HG03460 (cell line): ENCODE measurements around the gene TMEM132C.

Source experiments
- ATAC-seq: cut with Tn5 transposase; IDR thresholded peaks from one replicate; pipeline ENCODE4 v1.9.1; 2021; ENCODE audit not compliant: unreplicated experiment

The TMEM132C gene

DNA sequence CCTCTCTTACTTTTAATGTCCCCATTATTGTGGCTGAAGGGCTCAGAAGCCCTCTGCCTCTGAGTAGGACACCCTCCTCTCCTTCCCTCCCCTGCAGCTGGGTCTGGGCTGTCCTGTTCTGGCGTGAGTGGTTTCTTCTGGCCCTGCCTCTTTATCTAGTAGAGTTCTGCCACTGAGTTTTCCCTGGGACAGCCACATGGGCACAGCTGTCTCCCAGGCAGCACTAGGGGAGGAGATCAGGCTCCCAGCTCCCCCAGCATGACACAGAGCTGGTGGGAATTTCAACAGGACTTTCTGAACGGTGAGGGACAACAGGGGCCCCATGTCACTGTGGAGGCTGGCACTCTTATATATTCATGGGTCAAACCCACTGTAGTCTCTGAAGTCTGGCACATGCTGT, 21.4 kb downstream of the TMEM132C start:
- no peak for ATAC-seq

DNA sequence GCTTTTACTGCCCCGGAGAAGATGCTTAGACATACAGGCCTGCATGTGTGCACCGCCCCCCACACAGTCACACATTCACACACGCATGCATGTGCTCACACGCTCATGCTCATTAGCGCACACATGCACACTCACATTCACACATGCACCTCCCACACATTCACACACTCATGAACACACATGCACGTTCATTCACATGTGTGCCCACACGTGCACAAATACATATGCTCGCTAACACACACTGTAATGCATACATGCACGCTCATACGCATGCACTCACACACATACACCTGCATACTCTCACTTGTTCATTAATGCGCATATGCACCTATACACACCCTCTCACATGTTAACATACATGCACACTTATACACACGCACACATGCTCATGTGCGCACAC, 21.9 kb downstream of the TMEM132C start:
- no peak for ATAC-seq

DNA sequence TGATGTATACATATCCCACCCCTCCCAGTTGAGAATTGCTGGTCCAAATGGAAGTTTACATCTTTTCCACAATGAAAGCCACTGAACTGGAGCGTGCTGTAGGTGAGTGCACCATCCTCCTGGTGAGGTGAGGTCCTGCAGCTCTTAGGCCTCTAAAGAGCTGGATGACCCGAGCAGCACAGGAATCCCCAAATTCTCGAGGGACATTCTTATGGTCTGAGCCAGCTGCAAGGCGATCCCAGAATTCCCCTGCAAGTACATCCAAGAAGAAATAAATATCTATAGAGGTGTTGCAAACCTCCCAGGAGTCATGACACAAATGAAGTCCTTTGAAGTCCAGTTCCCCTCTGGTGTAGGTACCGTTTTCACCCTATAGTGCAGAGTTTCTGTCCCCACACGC, 24.0 kb downstream of the TMEM132C start:
- ATAC-seq, result no peak

DNA sequence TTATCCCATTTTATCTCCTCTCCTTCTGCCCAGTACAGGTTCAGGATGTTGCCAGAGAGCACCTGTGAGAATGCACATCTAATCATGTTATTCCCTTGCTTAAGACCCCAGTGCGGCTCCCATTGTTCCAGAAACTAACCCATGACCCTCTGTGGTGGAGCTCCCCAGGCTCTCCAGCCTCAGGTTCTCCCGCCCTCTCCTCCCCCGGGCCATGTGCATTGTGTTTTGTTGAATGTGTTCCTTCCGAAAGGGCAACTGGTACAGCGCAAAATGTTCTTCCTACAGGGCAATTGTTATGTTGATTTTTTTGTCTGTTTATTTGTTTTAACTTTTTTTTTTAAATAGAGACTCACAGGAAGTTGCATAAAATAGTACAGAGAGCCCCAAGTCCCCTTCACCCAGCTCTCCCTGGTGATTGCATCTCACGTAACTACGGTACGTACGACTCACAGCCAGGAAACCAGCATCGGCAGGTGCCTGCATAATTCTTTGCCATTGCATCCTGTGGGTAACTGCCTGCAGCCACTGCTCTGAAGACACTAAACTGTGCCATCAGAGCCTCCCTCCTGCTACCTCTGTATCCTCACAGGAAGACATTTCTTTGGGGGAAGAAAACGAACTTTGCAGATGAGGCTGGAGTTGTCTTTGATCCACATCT, 31.2 kb downstream of the TMEM132C start:
- ATAC-seq, result no peak

DNA sequence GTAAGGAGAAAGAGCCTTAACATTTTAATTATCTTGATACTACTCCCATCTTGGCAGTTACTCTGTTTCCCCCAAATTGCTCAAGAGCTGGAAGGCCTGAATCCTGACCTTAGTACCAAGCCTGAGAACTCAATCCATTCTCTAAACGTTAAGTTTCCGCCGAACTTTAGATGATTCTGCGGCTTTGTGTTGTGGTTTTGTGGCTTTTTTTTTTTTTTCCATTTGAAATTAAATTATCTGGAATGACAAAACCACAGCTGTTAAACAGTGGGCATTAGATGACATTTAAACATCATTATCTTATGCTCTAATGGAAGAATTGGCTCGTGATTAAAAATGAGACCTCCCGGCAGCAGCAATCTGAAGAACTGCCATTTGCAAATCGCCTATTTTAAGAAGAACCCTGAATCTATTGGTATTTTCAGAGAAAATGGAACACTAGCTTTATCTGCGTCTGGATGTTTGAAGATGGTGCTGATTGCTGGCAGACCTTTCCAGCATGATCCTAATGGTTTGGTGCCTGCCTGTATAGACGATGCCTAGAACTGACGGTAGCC, 38.4 kb downstream of the TMEM132C start:
- no peak for ATAC-seq

DNA sequence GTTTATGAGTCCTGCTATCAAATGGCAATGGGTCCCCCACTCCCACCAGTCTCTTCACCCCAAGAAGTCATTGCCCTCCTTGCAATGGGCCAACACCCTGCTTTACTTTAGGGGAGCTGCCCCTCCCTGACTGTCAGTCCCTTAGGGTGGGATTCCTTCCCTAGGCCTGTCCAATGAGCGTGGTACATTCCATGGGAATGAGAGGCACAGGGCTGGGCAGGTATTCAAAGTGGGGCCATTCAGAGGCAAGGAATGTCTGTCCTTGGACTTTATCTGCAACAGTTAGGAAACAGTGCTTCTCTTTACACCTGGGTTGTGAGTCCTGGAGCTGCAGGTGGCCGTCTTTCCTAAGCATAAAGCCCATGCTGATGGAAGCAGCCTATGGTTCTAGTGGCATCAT, 40.8 kb downstream of the TMEM132C start:
- no peak for ATAC-seq

DNA sequence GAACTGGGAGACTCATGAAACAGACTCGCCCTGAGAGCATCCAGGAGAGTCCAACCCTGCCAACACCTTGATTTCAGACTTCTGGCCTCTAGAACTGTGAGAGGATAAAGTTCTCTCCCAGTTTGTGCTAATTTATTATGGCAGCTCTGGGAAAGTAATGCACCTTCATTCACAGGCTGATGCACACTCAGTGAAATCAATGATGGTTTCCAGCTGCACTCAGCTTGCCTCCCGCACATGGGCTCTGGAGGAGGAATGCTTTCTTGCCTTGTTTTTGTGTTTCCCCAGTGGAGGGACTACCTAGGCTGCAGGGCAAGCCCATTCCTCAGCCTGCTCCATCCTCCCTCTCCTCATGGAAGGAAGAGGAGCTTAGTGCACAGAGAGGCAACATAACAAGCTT, 45.7 kb downstream of the TMEM132C start:
- no peak for ATAC-seq

DNA sequence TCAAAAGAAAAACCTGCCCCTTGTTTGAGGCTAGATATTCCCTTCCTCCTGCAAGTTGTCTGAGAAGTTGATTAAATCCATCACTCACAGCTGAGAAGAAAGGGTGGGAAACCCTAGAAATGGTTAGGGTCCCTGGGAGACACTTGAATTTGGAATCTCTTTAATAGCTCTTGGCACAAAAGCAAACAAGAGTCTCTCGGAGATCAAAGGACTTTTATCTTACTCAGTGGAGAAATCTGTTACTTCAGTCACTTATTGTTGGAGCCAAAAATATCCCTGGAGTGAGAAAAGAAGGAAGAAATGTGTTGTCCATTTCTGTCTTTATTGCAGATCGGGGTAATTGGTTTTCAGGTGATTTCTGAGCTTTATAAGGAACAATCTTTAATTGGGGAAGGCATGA, 47.0 kb downstream of the TMEM132C start:
- ATAC-seq, result no peak

DNA sequence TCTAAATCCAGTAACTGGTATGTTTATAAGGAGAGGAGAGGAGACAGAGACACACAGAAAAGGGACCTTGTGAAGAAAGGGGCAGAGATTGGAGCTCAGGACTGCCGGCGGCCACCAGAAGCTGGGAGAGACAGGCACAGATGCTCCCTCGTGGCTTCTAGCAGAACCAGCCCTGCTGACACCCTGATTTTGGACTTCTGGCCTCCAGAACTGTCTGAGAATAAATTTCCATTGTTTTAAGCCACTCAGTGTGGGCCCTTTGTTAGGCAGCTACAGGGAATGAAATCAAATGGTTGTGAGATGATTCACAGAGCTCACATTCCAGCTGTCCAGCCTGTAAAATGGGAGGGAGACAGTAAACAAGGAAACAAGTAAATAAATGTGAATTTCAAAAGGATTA, 47.6 kb downstream of the TMEM132C start:
- ATAC-seq, result no peak

DNA sequence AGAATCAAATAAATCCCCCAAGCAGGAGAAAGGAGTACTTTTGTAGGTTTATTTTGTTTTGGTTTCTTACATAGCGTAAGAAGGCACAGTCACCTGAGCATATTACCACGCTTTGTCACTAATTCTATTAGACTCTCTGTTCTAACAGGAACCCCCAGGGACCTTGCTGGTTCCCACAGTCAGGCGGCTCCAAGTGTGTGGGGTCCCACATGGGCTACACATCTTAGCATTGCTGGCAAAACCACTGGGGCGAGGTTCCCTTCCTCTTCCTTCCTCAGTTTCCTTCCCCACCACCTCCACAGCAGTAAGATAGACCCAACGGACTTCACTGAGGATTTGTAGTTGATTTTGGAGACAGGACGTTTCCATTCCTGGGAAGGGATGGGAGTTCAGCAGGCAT, 49.1 kb downstream of the TMEM132C start:
- no peak for ATAC-seq

DNA sequence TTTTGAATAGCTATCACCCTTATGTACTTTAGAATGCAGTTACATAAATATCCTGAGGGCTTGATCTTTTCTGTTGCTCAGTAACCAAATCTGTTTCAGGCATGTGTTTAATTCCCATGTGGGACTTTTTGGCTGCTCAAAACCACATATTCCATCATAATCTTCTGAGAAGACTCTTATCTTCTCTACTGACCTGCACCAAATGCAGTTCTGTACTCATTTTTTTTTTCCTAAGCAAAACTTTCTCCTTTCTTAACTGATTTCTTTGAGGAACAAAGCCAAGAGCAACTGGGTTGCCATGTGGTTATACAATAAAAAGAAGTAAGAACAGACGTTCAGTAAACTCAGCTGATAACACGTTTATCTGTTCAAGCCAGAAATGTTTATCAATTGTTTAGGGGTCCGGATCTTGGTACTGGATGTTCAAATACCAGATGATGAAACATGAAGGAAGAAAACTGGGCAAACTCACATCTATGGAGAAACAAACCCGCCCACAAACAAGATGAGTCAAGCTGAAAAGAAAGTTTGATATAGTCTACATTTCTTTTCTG, 50.1 kb downstream of the TMEM132C start:
- ATAC-seq, result no peak

DNA sequence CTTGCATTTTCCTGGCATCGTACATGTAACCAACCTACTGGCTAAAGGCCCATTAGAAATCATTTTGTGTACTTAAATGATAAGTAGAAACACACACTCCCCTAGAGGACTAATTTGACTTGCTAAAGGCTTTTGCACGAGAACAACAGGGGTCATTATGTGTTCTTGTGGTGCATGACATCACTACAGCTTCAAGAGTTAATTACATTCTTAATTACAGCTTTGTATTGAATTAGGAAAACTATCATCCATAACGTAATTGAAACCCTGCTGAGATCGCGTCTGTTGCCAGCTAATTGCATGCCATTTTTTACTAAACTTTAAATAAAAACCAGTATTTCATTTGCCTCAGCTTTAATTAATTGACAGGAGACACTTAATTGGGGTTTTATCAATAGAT, 51.4 kb downstream of the TMEM132C start:
- ATAC-seq, result no peak

DNA sequence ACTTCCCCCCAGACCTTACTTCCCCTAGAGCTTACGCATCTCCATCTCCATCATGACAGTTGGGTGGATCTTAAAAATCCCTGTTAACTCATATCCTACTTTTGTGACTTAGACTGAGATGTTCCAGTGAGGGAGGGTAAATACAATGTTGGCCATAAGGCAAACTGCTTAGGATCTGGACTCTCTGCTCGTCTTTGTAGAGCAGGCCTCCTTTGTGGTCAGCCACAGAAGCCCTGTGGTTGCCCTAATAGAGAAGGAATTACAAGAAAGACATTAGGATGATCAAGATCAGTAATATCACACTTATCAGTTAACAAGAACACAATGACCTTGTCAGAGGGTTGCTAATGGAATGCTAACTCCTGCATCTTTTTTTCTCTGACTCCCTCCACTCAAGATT, 52.0 kb downstream of the TMEM132C start:
- ATAC-seq, result no peak

DNA sequence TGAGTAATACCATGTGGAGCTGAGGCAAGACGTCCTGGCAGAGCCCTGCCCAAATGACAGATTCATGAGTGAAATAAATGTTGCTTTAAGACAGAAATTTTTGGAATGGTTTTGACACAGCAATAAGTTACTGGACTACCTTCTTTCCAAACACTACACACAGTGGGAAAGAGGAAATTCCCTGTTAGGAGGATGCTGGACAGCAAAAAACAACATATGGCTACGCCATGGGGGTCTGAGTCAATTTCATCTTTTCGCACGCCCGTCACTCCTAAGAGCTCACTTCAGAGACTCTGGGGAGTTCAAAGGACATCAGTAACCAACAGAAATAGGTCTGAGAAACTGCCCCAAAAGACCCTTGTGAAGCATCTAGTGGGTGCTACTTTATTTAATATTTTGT, 55.4 kb downstream of the TMEM132C start:
- no peak for ATAC-seq

DNA sequence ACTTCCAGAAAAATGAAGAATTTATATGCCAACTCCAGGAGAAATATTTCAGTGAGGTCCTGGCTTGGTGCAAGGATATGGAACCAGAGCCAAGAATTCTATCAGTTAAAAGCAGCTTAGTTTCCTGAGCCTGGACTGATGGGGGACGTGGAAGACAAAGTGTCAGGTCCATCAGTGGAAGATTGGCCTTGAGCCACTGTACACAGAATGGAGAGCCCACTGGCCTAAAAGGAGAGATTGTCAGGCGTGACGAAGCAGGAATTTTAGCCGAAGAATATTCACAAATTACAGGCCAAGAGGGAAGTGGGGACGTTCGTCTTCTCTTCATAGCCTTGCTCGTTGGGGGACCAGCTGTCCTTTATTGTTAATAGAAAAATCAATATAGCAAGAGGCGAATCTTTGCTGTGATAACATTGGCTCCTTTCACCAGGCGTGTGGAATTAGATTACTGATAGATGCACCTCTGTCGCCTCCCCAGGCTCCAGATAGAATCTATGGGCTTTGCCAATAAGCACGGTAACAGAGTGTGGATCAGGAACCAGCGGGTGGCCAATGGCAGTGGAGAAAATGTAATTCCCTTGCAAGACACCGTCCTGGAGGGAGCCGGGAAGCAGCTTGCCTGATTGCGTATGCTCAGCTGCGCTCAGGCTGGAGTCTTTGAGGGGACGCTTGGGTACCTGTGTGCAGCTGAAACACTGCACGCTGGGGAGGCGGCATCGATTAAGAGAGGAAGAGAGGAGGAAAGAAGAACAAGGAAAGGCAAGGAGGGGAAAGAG, 56.4 kb downstream of the TMEM132C start:
- no peak for ATAC-seq

DNA sequence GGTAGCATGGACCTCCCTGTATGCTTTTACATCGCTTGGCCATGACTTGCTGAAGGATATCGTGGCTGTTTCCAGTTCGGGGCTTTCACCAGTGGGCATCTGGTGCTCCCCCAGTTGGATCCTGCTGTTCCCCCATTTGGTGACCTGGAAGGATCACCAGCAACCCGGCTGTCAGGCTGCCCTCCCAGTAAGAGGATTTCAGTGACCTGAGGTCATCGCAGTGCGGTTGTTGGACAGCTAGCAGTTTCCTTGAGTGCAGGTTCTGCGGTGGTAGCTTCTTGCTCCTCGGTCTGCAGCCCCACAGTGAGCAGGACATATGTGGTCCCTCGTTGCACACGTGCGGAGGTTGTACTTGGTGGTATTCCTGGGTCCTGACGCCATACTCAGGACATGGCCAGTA, 58.7 kb downstream of the TMEM132C start:
- no peak for ATAC-seq

DNA sequence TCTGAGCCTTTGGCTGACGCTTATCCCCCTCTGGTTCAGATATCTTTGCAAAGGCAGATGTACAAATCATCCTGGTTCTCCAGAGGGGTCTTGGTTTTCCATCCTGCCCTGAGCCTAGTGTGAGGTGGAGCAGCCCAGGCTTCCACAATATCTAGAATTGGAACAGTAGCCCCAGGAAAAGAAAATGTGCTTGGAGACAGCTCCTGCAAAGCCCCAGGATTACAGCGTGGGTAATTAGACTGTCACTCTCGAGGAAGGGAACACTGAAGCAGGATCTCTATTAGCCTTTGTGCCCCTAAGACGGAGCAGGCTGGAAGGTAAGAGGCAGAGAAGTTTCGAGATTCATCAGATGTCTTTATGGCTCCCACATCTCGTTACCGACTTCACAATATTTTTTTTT, 59.4 kb downstream of the TMEM132C start:
- no peak for ATAC-seq

DNA sequence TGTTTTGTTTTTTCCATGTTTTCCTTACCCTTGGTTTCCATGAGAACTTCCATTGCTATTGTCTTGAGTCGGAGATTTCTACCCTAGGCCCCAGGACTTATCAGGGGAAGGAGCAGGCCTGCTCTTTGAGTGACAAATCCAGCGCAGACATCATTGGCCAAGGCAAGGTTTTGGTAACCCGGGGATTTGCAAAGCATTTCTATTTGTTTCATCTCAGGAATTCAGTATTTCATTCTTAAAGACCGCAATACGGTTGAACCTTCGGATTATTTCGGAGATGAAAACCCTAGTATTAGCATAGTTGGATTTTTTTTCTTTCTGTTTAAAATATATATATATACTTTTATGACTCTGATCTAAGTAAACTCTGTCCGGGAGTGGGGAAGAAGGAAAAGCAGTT, 62.0 kb downstream of the TMEM132C start:
- ATAC-seq, result no peak

DNA sequence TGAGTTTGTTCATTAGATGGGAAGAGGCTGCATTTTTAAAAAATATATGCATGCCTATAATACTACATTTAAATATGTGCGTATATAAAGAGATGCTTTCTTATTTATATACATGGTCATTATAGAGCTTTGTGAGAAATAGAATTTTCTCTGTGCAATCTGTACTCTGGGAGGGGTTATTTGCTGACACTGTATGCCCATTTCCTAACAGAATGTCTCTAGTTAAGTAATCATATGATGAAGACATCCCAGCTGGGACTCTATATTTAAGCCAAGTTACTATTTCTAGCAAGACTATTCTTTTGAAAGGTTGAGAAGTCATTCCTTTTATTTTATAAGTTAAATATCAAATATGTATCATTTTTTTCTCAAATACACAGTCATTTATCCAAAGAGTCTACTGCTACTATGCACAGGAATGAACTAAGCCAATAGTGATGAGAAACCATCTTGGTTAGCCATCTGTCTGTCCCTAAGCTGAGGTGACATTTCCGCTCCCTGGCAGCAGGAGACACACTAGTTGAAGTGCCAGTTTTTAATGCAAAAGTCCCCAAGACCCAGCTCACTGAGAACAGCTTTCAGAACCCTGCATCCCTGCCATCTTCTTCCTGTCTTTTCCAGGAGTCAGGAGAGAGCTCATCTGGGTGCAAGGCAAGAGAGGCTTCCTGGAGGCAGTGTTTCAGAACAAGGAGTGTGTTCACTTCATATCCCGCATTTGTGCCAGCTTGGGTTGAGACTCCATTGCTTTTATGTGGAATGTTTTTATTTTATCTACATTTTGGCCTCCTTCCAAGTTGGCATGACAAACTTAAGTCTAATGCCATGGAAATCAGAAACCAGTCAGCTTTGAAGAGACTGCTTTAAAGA, 69.5 kb downstream of the TMEM132C start:
- no peak for ATAC-seq

DNA sequence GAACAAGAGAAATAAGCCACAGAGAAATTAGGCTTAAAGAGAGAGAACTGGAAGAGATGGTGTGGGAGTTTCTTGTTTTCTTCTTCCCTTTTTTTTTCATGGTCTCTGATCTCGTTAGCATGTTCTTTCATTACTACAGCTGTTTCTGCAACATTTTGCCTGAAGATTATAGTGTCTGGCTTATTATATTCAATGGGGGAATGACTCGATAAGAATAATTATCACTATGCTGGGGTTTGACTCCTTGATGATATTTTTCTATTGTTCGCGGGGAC, 70.0 kb downstream of the TMEM132C start:
- ATAC-seq, result no peak

DNA sequence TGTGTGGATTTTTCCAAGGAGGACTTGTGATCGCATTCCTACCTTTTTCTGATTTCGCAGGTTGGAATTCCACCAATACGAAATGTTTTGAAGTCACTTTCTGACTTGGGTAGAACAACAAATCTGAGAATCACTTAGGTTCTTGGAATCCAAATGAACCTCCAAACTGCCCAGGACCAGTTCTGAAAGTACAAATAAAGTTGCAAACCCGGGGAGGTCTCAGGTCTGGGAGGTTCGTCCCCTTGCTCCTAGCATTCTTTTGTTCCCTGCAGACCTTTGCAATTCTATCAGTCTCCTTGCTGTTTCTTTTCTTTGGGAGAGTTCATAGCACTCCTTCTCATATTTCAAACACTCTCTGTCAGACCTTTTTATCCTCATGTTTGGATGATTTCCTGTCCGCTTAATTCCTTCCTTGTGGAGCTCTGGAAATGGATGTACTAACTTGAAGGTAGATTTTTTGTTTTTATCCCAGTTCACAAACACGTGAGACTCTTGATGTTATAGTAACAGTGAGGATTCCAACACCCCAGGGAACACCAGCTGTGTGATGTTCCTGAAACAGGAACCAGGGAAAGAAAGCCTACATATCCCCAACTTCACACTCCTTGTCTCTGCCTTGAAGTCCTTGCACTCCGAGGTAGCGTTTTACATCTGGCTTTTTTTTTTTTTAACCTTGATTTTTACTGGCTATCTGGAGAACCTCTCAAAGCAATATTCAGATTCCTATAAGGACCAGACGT, 70.6 kb downstream of the TMEM132C start:
- no peak for ATAC-seq
